GM12874 (cell line): ENCODE data around the gene GNG2.

Experiments
- CTCF ChIP-seq: IDR thresholded peaks from 2 replicates; pipeline ENCODE4 v1.5.1; 2011; ENCODE audit warnings: low read depth, mild to moderate bottlenecking, control low read depth, low read length, moderate library complexity; ENCODE audit not compliant: insufficient read depth

Gene GNG2

DNA sequence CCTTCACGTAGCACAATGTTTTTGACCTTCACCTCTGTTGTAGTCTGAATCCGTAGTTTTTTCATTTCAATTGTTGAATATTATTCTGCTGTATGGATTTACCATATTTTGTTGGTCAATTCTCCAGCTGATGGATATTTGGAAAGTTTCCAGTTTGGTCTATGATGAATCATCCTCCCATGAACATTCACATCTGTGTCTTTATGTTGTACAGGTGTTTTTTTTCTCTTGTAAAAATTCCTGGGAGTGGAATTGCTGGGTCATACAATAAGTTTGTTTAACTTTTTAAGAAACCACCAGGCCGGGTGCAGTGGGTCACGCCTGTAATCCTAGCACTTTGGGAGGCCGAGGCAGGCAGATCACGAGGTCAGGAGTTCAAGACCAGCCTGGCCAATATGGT is 36.7 kb upstream of the GNG2 start:
- TF ChIP-seq CTCF, result no peak

DNA sequence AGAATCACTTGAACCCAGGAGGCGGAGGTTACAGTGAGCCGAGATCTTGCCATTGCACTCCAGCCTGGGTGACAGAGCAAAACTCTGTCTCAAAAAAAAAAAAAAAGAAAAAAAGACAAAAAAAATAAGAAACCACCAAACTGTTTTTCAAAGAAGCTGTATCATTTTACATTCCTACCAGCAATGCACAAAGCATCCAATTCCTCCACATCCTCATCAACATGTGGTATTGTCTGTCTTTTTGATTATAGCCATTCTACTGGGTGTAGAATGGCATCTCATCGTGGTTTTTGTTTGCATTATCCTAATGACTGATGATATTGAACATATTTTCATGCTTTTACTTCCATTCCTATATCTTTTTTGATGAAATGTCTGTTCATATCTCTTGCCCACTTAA is 36.2 kb upstream of the GNG2 start:
- TF ChIP-seq CTCF, result no peak

GRCh38 chr14:51825926-51826325 is 34.5 kb upstream of the GNG2 start:
- TF ChIP-seq CTCF, result no peak

GRCh38 chr14:51828017-51828797 is 32.2 kb upstream of the GNG2 start:
- TF ChIP-seq CTCF, result no peak

- no peak for TF ChIP-seq CTCF
Measured at GRCh38 chr14:51834240-51834639, 26.2 kb upstream of the GNG2 start.

- TF ChIP-seq CTCF, result no peak
Measured at GRCh38 chr14:51836417-51836816, 24.0 kb upstream of the GNG2 start.

DNA sequence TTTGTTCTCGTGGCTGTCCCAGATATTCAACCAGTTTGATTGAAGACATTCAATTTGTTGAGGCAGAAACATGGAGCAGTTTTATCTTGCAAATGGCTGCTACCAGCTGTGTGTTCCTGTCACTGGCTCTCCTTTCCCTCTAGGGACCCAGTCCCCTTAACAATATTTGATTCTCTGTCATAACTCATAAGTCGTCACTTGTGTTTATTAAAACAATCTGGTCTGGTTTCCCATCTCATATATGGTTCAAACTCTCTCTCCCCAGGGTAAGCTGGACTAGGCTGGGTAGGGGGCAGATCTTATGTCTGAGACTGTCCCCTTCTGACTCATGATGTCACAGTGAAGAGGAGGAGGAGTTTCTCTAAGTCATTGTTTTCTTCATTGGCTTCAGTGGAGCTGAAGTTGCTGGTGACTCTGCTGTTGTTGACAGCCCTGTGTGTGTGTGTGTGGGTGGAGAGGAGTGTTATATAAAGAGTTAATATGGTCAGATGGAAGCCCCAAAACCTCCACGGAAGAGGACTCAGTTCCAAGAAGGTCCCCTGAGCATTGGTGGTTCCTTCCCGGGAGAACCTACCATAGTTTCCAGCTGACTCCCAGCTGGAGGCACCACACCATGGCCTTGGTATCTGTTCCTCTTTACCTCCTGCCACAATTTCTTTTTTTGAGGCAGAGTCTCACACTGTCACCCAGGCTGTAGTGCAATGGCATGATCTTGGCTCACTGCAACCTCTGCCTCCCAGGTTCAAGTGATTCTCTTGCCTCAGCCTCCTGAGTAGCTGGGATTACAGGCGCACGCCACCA is 16.1 kb upstream of the GNG2 start:
- no peak for TF ChIP-seq CTCF
